ENCODE results near the gene FXYD2.

FXYD2 gene

DNA sequence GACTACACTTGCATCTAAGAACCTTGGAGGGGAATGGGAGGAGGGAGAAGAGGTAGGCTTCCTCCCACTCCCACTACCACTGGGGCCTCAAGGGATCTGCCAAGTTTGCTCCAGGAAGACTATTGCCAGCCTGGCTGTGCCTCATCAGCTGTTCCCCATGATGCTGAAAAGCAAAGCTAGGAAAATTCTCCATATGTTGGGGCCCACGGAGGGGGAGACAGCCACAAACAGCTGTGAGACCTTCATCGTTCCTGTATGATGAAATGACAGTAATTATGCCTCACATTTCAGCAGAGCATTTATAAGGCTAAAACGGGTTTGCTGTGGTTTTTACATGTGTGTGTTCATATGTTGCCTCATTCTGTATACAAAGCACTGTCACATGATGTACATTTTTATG is 34.3 kb downstream of the FXYD2 start:
- no peak for TF ChIP-seq CTCF (conservative IDR thresholded peaks at IDR 0.05; ENCODE audit: low read depth)
- no peak for DNase-seq (ENCODE audit: low spot score)
- H3K27ac ChIP-seq: no peak overlapping the region
- POLR2A ChIA-PET (ENCODE audit: low non-redundant PET): no interaction called here
- CTCF ChIA-PET: no interaction called here

DNA sequence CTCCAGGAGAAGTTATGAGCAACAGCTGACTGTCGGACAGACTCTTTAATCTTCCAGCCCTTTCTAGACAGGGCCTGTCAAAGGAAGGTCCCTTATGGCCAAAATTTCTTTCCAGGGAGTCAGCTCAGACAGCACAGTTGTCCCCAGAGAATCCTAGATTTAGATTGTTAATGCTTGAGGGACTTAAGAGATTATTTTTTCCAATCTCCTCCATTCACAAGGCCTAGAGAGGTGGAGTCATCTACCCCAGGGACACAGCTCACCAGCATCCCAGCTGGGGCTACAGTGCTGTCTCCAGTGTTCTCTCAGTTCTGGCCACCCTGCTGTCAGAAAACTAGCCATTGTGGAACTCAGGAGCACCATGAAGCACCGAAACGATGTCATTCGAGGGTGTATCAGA is 35.3 kb downstream of the FXYD2 start:
- no peak for DNase-seq (ENCODE audit: low spot score)
- ChIA-PET CTCF (no interaction called here), POLR2A (ENCODE audit: low non-redundant PET) (no interaction called here)
- no peak for TF ChIP-seq CTCF (conservative IDR thresholded peaks at IDR 0.05; ENCODE audit: low read depth)
- no peak overlapping the region for H3K27ac ChIP-seq

DNA sequence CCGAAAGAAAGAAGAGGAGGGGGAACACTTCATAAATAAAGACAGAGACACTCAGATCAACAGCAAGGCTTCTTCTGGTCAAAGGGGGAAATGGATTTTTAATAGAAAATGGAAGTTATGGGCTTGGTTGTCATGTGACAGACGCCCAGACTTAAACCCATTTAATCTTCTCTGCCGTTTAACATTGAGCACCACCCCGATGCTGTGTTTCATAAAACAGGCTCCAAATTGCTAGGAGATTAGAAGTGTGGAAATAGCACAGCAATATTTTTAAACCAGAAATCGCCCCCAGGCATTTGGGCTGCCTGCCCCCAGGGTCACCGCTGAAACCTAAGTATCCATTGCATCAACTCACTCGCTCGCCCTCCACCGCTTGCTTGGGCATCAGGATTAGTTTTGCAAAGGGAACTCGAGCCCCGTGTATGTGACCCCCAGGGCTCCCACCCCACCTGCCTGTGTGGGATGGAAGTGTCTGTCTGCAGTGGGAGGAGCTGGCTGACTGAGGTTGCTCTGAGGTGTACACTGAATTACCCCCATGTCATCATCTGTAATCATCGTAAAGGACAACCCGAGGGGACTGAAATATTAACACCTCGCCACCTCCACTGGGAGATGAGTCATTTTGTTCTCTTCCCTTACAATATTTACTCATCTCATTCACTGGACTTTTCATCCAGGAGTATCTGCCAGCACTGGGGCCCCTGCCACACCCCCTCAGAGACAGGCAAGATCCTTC is 38.2 kb downstream of the FXYD2 start:
- ChIA-PET POLR2A (ENCODE audit: low non-redundant PET) (no interaction called here), CTCF (interaction anchor here (0.7 kb wide), 1 partner anchor 39 kb away, joined by 3 read pairs; the partner anchor contains the start of gene FXYD2)
- peak; percentile 25 for DNase-seq (ENCODE audit: low spot score)
- no peak for TF ChIP-seq CTCF (conservative IDR thresholded peaks at IDR 0.05; ENCODE audit: low read depth)
- H3K27ac ChIP-seq: no peak overlapping the region

DNA sequence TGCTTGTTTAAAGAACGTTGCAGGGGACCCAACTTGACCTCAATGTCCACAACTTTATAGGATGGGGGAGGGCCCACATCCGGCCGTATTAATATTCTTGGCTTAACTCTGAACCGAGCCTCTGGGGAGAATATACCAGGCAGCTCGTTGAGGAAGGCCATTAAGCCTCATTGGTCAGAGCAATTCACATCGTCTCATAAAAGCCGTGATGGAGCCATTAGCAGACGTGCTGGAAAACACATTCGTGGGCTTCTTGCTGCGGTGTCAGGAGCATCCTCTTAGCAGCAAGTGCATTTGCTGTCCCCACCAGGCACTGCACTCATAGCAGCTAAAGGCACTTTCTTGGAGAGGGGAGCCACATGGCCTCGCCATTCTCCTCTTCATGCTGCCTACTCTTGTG is 42.4 kb downstream of the FXYD2 start:
- CTCF ChIA-PET: interaction anchor here (1.0 kb wide), 1 partner anchor 27 kb away, joined by 3 read pairs; no protein-coding TSS in a partner anchor
- TF ChIP-seq CTCF (conservative IDR thresholded peaks at IDR 0.05; ENCODE audit: low read depth): no peak
- H3K27ac ChIP-seq: no peak overlapping the region
- POLR2A ChIA-PET (ENCODE audit: low non-redundant PET): no interaction called here
- no peak for DNase-seq (ENCODE audit: low spot score)

- ChIA-PET POLR2A (ENCODE audit: low non-redundant PET) (no interaction called here), CTCF (interaction anchor here (1.0 kb wide), 1 partner anchor 27 kb away, joined by 3 read pairs; no protein-coding TSS in a partner anchor)
- DNase-seq (ENCODE audit: low spot score): no peak
- no peak for TF ChIP-seq CTCF (conservative IDR thresholded peaks at IDR 0.05; ENCODE audit: low read depth)
- no peak overlapping the region for H3K27ac ChIP-seq
Observed at GRCh38 chr11:117781627-117782026, 42.9 kb downstream of the FXYD2 start.

DNA sequence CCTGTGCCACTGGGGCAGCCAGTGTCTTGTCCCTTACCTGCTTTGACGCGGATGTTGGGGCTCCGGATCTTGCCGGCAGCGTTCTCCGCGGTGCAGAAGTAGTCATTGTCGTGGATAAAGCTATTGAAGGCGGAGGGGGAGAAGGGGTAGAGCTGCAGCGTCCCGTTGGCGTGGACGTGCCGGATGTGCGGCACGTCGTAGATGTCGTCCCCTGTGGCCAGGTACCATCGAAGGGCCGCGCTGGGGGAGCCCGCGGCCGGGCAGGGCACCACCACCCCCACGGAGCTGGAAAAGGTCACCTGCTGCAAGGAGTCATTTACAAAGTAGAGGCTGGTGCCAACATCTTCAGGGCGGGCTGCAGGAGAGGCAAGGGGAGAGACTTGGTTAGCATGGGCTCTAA is 44.1 kb downstream of the FXYD2 start:
- no peak for DNase-seq (ENCODE audit: low spot score)
- ChIA-PET CTCF (no interaction called here), POLR2A (ENCODE audit: low non-redundant PET) (no interaction called here)
- H3K27ac ChIP-seq: no peak overlapping the region
- no peak for TF ChIP-seq CTCF (conservative IDR thresholded peaks at IDR 0.05; ENCODE audit: low read depth)

All from RWPE1 (cell line).